ENCODE results near the gene HECW1.
A peak's percentile ranks its signal among the peaks of the same experiment; 100 is the strongest.

HECW1 gene

GRCh38 chr7:43179393-43179792 is 66.9 kb downstream of the HECW1 start:
- DNase-seq (ENCODE audit: low read depth): no peak
- TF ChIP-seq, protein P1, sequence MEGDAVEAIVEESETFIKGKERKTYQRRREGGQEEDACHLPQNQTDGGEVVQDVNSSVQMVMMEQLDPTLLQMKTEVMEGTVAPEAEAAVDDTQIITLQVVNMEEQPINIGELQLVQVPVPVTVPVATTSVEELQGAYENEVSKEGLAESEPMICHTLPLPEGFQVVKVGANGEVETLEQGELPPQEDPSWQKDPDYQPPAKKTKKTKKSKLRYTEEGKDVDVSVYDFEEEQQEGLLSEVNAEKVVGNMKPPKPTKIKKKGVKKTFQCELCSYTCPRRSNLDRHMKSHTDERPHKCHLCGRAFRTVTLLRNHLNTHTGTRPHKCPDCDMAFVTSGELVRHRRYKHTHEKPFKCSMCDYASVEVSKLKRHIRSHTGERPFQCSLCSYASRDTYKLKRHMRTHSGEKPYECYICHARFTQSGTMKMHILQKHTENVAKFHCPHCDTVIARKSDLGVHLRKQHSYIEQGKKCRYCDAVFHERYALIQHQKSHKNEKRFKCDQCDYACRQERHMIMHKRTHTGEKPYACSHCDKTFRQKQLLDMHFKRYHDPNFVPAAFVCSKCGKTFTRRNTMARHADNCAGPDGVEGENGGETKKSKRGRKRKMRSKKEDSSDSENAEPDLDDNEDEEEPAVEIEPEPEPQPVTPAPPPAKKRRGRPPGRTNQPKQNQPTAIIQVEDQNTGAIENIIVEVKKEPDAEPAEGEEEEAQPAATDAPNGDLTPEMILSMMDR (conservative IDR thresholded peaks at IDR 0.05; ENCODE audit: control insufficient read depth, insufficient read depth, low read depth, low read length): no peak
- no peak overlapping the region for H3K4me3 ChIP-seq (ENCODE audit: control insufficient read depth, low read depth, low read length)

GRCh38 chr7:43192806-43193460 is 80.5 kb downstream of the HECW1 start:
- DNase-seq (ENCODE audit: low read depth): no peak
- no peak overlapping the region for H3K4me3 ChIP-seq (ENCODE audit: control insufficient read depth, low read depth, low read length)
- TF ChIP-seq, protein P1 (conservative IDR thresholded peaks at IDR 0.05; ENCODE audit: control insufficient read depth, insufficient read depth, low read depth, low read length): no peak

DNA sequence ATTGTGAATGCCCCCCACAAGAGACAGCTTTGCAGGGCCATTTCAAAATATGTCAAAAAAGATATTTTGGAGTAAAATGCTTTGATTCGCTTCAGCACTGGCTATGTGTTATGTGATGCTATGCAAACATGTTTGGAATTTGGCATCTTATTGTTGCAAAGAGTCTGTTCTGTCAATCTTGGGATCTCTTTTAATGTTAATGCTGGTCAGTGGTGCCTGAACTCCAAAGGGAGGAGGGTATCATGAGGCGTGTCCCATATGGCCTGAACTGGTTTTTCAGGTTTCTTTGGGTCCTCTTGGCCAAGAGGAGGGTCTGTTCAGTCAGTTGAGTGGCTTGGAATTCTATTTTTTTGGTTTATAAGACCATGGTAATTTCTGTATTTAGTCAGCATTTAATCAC is 81.4 kb downstream of the HECW1 start:
- DNase-seq (ENCODE audit: low read depth): no peak
- H3K4me3 ChIP-seq (ENCODE audit: control insufficient read depth, low read depth, low read length): no peak overlapping the region
- TF ChIP-seq, protein P1 (conservative IDR thresholded peaks at IDR 0.05; ENCODE audit: control insufficient read depth, insufficient read depth, low read depth, low read length): no peak

GRCh38 chr7:43195256-43195655 is 82.8 kb downstream of the HECW1 start:
- TF ChIP-seq, protein P1 (conservative IDR thresholded peaks at IDR 0.05; ENCODE audit: control insufficient read depth, insufficient read depth, low read depth, low read length): no peak
- DNase-seq (ENCODE audit: low read depth): no peak
- no peak overlapping the region for H3K4me3 ChIP-seq (ENCODE audit: control insufficient read depth, low read depth, low read length)

DNA sequence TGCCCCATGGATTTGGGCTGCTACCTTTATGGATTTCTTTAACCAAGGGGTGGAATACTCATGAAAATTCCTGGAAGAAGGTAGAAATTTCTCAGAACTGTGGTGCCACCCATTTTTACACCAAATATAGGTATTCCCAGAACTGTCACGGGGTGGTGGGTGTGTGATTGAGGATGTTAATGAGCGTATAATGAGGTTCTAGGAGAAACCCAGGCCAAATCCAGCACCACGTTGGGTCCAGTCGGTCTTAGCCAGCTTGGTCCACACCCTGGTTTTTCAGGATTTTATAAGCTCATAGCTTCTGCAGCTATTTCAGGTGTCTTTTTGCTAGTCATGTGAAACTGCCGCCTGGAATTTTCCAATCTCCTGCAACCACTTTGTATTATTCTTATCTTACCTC is 83.3 kb downstream of the HECW1 start:
- DNase-seq (ENCODE audit: low read depth): no peak
- no peak overlapping the region for H3K4me3 ChIP-seq (ENCODE audit: control insufficient read depth, low read depth, low read length)
- TF ChIP-seq, protein P1 (conservative IDR thresholded peaks at IDR 0.05; ENCODE audit: control insufficient read depth, insufficient read depth, low read depth, low read length): no peak

DNA sequence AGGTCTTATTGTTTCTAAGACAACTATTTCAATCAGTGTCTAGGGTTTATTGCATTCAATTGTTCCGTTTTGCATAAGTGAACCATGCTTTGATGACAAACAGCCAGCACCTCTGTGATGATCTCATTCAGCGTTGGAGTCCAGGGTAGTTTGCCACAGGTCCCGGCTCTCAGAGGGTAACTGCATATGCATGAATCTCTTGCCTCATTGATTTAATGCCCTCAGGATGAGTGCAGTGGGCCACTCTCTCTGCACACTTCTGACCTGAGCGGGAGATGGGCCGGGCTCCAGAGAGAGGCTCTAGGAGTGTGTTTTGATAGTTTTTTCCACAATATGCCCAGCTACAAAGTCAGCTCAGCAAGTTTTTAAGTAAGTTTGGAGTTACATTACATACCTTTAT is 83.9 kb downstream of the HECW1 start:
- TF ChIP-seq, protein P1 (conservative IDR thresholded peaks at IDR 0.05; ENCODE audit: control insufficient read depth, insufficient read depth, low read depth, low read length): no peak
- DNase-seq (ENCODE audit: low read depth): peak; percentile 60
- H3K4me3 ChIP-seq (ENCODE audit: control insufficient read depth, low read depth, low read length): no peak overlapping the region

- H3K4me3 ChIP-seq (ENCODE audit: control insufficient read depth, low read depth, low read length): no peak overlapping the region
- TF ChIP-seq, protein P1 (conservative IDR thresholded peaks at IDR 0.05; ENCODE audit: control insufficient read depth, insufficient read depth, low read depth, low read length): no peak
- DNase-seq (ENCODE audit: low read depth): no peak
Measured at GRCh38 chr7:43198016-43198415, 85.6 kb downstream of the HECW1 start.

Data from fibroblast of mammary gland (primary cell).